ENCODE data around the gene PTPRB. TPM values are rescaled to one million over a fixed set of nuclear protein-coding genes. Genes with fewer than 3 reads are reported as not detected.
A peak's percentile ranks its signal among the peaks of the same experiment; 100 is the strongest.

PTPRB gene
- total RNA-seq, 2 donors from 2014 or later: 17.3 to 27.7 TPM

DNA sequence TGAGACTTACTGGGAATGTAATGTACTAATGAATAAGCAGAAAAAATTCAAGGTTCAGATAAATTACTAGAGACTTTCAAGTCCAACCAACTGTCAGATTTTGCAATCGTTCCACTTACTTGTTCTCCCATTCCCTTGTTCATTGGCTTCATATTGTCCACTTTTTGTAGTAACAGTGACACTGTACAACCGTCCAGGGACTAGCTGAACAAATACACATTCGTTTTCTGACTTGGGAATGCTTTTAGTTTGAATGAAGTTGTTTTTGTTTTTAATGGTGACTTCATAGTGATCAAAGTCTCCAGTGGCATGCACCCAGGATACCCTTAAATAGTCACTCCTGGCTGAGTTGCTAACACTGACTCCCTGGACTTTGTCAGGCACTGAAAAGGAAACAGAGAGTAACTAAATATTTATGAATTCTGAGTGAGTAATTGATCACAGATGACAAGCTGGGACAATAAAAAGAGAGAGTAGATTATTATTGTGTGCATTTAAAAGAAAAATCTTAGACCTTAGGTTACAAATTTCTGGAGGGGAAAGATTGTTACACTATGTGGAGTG, 65.4 kb downstream of the PTPRB start:
- TF ChIP-seq, protein P1, sequence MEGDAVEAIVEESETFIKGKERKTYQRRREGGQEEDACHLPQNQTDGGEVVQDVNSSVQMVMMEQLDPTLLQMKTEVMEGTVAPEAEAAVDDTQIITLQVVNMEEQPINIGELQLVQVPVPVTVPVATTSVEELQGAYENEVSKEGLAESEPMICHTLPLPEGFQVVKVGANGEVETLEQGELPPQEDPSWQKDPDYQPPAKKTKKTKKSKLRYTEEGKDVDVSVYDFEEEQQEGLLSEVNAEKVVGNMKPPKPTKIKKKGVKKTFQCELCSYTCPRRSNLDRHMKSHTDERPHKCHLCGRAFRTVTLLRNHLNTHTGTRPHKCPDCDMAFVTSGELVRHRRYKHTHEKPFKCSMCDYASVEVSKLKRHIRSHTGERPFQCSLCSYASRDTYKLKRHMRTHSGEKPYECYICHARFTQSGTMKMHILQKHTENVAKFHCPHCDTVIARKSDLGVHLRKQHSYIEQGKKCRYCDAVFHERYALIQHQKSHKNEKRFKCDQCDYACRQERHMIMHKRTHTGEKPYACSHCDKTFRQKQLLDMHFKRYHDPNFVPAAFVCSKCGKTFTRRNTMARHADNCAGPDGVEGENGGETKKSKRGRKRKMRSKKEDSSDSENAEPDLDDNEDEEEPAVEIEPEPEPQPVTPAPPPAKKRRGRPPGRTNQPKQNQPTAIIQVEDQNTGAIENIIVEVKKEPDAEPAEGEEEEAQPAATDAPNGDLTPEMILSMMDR (IDR thresholded peaks at IDR 0.05): no peak
- no peak overlapping the region for H3K9ac ChIP-seq (ENCODE audit: low read depth in 2 of 2, low read length in 2 of 2)
- no peak overlapping the region for H3K27ac ChIP-seq
- no peak overlapping the region for H3K4me3 ChIP-seq
- intact Hi-C loops (cut with DNase I): loop anchor here (10.0 kb wide), 1 partner anchor 207 kb away; the partner anchor contains the start of gene KCNMB4
- no peaks in the 10 kb centered on the region for H3K9me3 ChIP-seq
- no peaks in the 10 kb centered on the region for H3K36me3 ChIP-seq
- no peaks in the 10 kb centered on the region for H3K27me3 ChIP-seq
- DNase-seq: no peak
- H3K4me1 ChIP-seq: no peaks in the 10 kb centered on the region

DNA sequence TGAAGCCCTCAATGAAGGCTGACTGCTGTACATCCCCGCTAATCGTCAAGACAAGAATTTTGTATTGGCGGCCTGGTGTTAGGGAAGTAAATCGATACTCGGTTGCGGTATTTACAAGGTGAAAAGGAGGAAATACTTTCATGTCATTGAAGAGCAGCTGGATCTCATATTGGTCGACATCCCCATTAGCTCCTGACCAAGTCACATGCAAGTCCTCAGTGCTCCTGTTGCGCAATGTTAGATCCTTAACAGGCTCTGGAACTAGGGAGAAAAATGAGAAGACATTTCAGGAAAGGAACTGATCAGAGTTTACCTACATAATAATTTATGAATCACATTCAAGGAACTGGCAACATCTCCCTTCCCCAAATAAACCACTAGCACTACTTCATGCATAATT, 66.2 kb downstream of the PTPRB start:
- intact Hi-C loops (cut with DNase I): loop anchor here (10.0 kb wide), 1 partner anchor 206 kb away; the partner anchor contains the start of gene KCNMB4
- no peak for DNase-seq
- no peak overlapping the region for H3K27ac ChIP-seq
- no peaks in the 10 kb centered on the region for H3K27me3 ChIP-seq
- H3K9ac ChIP-seq (ENCODE audit: low read depth in 2 of 2, low read length in 2 of 2): no peak overlapping the region
- no peaks in the 10 kb centered on the region for H3K9me3 ChIP-seq
- H3K4me3 ChIP-seq: no peak overlapping the region
- H3K36me3 ChIP-seq: no peaks in the 10 kb centered on the region
- TF ChIP-seq, protein P1 (IDR thresholded peaks at IDR 0.05): no peak
- no peaks in the 10 kb centered on the region for H3K4me1 ChIP-seq

DNA sequence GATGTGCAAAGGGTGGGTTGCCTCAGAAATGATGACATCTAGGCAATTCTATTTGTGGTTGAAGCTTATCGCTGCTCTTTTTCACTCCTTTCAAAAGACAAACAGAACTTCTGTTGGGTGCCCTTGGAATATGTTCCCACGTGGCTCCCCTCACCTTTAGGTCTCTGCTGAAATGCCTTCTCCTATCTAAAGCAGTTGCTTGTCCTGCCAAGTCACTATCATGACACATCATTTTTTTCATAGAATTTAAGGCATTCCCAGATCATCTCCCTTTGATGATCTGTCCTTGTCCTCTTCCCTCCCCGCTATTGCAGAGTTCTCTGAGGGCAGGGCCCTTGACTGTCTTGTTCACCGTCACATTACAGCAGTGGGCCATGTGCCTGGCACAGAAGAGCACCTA, 75.7 kb downstream of the PTPRB start:
- TF ChIP-seq, protein P1 (IDR thresholded peaks at IDR 0.05): no peak
- Histone ChIP-seq H3K27ac (no peak overlapping the region), H3K9me3 (no peaks in the 10 kb centered on the region), H3K27me3 (no peaks in the 10 kb centered on the region), H3K9ac (ENCODE audit: low read depth in 2 of 2, low read length in 2 of 2) (no peak overlapping the region), H3K36me3 (no peaks in the 10 kb centered on the region), H3K4me3 (no peak overlapping the region), H3K4me1 (no peaks in the 10 kb centered on the region)
- DNase-seq: no peak
- intact Hi-C loops (cut with DNase I): no loop called here

DNA sequence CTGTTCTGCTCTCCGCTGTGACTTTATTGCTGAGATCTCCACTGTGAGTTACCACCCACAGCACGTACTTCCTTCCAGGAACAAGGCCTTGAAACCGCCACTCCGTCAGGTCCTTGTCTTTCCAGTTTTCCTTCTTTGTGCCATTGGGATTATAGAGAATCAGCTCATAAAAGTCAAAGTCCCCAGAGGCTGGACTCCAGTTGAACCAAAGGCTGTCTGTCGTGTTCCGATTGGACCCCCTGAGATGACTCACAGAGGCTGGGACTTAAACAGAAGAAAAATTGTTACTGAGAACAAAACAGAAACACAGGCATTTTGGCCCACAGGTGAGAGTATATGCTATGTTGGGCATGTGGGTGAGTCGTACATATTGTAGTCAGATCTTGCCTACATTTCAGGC, 76.6 kb downstream of the PTPRB start:
- intact Hi-C loops (cut with DNase I): no loop called here
- no peak overlapping the region for H3K4me3 ChIP-seq
- no peak overlapping the region for H3K9ac ChIP-seq (ENCODE audit: low read depth in 2 of 2, low read length in 2 of 2)
- H3K36me3 ChIP-seq: no peaks in the 10 kb centered on the region
- no peaks in the 10 kb centered on the region for H3K9me3 ChIP-seq
- DNase-seq: peak; percentile 72
- no peaks in the 10 kb centered on the region for H3K4me1 ChIP-seq
- no peaks in the 10 kb centered on the region for H3K27me3 ChIP-seq
- H3K27ac ChIP-seq: peak overlapping the region; percentile 8
- TF ChIP-seq, protein P1 (IDR thresholded peaks at IDR 0.05): no peak

- Histone ChIP-seq H3K27ac (no peak overlapping the region), H3K9ac (ENCODE audit: low read depth in 2 of 2, low read length in 2 of 2) (no peak overlapping the region), H3K9me3 (no peaks in the 10 kb centered on the region), H3K36me3 (no peaks in the 10 kb centered on the region), H3K4me3 (no peak overlapping the region), H3K4me1 (no peaks in the 10 kb centered on the region), H3K27me3 (no peaks in the 10 kb centered on the region)
- no peak for DNase-seq
- intact Hi-C loops (cut with DNase I): no loop called here
- TF ChIP-seq, protein P1 (IDR thresholded peaks at IDR 0.05): no peak
Observed at GRCh38 chr12:70559390-70559789, 77.8 kb downstream of the PTPRB start.

Measured in colonic mucosa (tissue), 4 donors.